Uterus (tissue), 4 donors: ENCODE results near the gene TSPAN18. TPM values are rescaled to one million over a fixed set of nuclear protein-coding genes. Genes with fewer than 3 reads are reported as not detected.

Experiments used
- DNase-seq, 2 donors: peaks; one replicate each; pipeline ENCODE4 v3.0.0-alpha.2; 2019 to 2020
- H3K27ac ChIP-seq, 2 donors: fragments of 200-600 bp; sonication (generic); 1 replicate in 1 of 2; 2 replicates in 1 of 2; pipeline ENCODE4 v1.5.1; 2016 to 2018
- H3K27me3 ChIP-seq, 2 donors: fragments of 200-600 bp; sonication (generic); one replicate each; pipeline ENCODE4 v1.5.1; 2018 to 2019; ENCODE audit warnings: control low read depth in 1 of 2
- H3K36me3 ChIP-seq, 2 donors: fragments of 200-600 bp; sonication (generic); one replicate each; pipeline ENCODE4 v1.5.1; 2019; ENCODE audit warnings: control low read depth in 1 of 2
- H3K4me1 ChIP-seq, 2 donors: fragments of 200-600 bp; sonication (generic); one replicate each; pipeline ENCODE4 v1.5.1; 2018 to 2019; ENCODE audit warnings: control low read depth in 1 of 2
- H3K4me3 ChIP-seq, 2 donors: fragments of 200-600 bp; sonication (generic); 1 replicate in 1 of 2; 2 replicates in 1 of 2; pipeline ENCODE4 v1.5.1; 2018 to 2019; ENCODE audit warnings: mild to moderate bottlenecking in 1 of 2
- H3K9me3 ChIP-seq, 2 donors: fragments of 200-600 bp; sonication (generic); one replicate each; pipeline ENCODE4 v1.5.1; 2019; ENCODE audit warnings: control low read depth in 1 of 2
- POLR2A ChIP-seq, 2 donors: fragments of 450-650 bp; IDR thresholded peaks; one replicate each; pipeline ENCODE4 v1.6.1; 2016; ENCODE audit warnings: antibody characterized with exemption in 2 of 2, mild to moderate bottlenecking in 1 of 2, moderate library complexity in 1 of 2
- intact Hi-C: fragments of 100-400 bp; cut with DNase I; formaldehyde crosslinking; loops from one replicate; pipeline ENCODE4 v1.15.1; 2023; ENCODE audit warnings: low total_unique reads
- total RNA-seq, 4 donors: library from RNA; depleted of rRNA in 3 of 4; stranded (reverse); fragments of >200 nt in 3 of 4; gene quantifications; one replicate each; pipeline versions ENCODE4 v1.1.0 to v1.2.4, GENCODE V29; 2014 to 2023
- TF ChIP-seq, protein P1 (sequence below), 4 experiments: fragments of 200-600 bp in 2 of 4; fragments of 450-650 bp in 2 of 4; sonication (generic) in 2 of 4; IDR thresholded peaks; one replicate each; pipeline ENCODE4 v1.5.1; 2016 to 2019; ENCODE audit warnings: antibody characterized with exemption in 4 of 4, mild to moderate bottlenecking in 2 of 4, moderate library complexity in 1 of 4
- donor health status: DM: yes; HTN: yes; CAD: no.

TSPAN18 gene
- total RNA-seq, 4 donors from 2014 or later = 1.2 to 117 (median 20.1) TPM

DNA sequence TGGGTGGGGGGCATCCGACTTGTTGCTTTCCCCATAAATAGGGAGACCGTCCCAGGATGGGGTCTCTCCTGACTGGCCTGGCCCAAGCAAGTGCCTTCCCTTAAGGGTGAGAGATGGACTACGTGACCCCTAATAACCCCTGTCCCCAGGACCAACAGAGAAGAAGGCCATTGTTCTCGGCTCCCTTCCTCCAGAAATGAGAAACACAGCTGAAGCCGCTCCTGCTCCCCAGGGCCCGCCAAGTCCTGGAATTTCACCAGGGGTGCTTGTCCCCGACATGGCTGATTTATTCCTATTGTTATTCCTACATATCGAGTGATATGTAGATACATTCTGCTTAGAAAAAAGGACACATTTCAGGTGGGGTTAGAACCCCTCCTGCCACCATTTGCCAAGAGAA, 123.2 kb downstream of the TSPAN18 start:
- TF ChIP-seq POLR2A (IDR thresholded peaks at IDR 0.05) = no peak
- TF ChIP-seq, protein P1, sequence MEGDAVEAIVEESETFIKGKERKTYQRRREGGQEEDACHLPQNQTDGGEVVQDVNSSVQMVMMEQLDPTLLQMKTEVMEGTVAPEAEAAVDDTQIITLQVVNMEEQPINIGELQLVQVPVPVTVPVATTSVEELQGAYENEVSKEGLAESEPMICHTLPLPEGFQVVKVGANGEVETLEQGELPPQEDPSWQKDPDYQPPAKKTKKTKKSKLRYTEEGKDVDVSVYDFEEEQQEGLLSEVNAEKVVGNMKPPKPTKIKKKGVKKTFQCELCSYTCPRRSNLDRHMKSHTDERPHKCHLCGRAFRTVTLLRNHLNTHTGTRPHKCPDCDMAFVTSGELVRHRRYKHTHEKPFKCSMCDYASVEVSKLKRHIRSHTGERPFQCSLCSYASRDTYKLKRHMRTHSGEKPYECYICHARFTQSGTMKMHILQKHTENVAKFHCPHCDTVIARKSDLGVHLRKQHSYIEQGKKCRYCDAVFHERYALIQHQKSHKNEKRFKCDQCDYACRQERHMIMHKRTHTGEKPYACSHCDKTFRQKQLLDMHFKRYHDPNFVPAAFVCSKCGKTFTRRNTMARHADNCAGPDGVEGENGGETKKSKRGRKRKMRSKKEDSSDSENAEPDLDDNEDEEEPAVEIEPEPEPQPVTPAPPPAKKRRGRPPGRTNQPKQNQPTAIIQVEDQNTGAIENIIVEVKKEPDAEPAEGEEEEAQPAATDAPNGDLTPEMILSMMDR (IDR thresholded peaks at IDR 0.05) = no peak
- H3K27ac ChIP-seq = no peak overlapping the region
- intact Hi-C loops = no loop called here
- no peaks in the 10 kb centered on the region for H3K9me3 ChIP-seq
- DNase-seq = no peak
- H3K4me1 ChIP-seq = peaks cover 0 to 6% of the 10 kb centered on the region in 2 donors
- no peaks in the 10 kb centered on the region for H3K27me3 ChIP-seq
- H3K36me3 ChIP-seq = no peaks in the 10 kb centered on the region
- no peak overlapping the region for H3K4me3 ChIP-seq

DNA sequence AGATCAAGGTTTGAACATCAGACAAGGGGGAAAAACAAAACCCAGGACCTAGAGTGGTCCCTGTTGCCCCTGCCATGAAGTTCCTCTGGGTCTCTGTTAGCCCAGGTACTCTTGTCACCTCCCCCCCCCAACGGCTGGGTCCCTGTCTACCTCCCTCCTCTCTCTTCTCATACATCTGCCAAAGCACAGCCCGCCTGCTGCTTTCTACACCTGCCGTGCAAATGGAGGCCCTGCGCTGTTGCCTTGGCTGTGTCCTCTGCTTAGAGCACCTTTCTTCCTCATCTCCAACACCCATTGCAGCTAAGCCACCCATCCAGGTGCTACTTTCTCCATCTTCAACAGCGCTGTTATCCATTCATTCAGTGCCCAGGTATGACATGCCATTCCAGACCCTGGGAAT, 124.7 kb downstream of the TSPAN18 start:
- Histone ChIP-seq H3K4me1 (peaks cover 0 to 6% of the 10 kb centered on the region in 2 donors), H3K27me3 (no peaks in the 10 kb centered on the region), H3K27ac (no peak overlapping the region), H3K4me3 (no peak overlapping the region), H3K9me3 (no peaks in the 10 kb centered on the region), H3K36me3 (no peaks in the 10 kb centered on the region)
- no peak for DNase-seq
- intact Hi-C loops = no loop called here
- TF ChIP-seq, protein P1 (IDR thresholded peaks at IDR 0.05) = no peak
- TF ChIP-seq POLR2A (IDR thresholded peaks at IDR 0.05) = no peak

DNA sequence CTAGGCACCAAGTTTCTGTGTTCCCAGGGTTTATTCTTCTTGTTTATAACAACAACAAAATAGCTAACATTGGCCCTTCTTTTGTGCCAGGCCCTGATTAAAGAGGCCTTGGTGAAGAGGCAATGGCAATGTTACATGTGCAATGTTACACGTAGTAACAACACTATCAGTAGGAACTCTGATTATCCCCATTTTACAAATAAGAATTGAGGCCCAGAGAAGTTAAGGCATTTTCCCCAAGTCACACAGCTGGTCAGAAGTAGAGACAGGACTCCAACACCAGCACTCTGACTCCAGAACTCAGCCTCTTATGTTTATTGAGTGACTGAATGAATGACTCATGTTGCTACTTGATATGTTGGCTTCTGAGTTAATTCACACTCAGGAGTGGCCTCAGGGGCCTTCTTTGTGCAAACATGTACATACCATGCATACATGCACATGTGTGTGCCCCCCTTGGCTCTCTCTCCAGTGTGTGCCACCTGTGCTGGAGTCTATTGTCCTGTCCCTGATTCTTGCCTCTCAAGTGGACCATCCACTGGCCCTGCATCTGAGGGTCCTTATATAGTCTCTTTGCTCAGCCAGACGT, 125.5 kb downstream of the TSPAN18 start:
- intact Hi-C loops = no loop called here
- no peak for TF ChIP-seq POLR2A (IDR thresholded peaks at IDR 0.05)
- TF ChIP-seq, protein P1 (IDR thresholded peaks at IDR 0.05) = no peak
- no peaks in the 10 kb centered on the region for H3K27me3 ChIP-seq
- H3K4me1 ChIP-seq = peaks cover 0 to 6% of the 10 kb centered on the region in 2 donors
- H3K36me3 ChIP-seq = no peaks in the 10 kb centered on the region
- no peaks in the 10 kb centered on the region for H3K9me3 ChIP-seq
- no peak for DNase-seq
- no peak overlapping the region for H3K4me3 ChIP-seq
- peak overlapping the region in 1 of 2 donors; percentile 2 for H3K27ac ChIP-seq

DNA sequence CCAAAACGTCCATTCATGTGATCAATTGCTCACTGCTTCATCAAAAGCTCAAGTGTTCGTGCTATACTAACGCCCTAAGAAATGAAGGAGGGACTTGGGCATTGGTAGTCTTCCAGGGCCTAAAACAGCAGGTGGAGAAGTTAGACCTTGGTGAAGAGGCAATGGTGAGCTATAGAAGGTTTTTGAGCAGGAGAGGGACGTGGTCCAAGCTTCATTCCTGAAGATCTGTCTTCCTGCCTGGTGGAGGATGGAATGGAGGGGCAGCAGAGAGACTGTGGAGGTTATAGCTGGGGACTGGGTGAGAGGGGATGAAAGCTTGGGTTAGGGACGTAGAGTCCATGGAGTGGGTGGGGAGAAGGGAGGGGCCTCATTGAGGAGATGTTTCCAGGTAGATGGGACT, 126.2 kb downstream of the TSPAN18 start:
- intact Hi-C loops = no loop called here
- H3K27ac ChIP-seq = peak overlapping the region in 1 of 2 donors; percentile 51
- no peak for DNase-seq
- H3K4me3 ChIP-seq = no peak overlapping the region
- TF ChIP-seq POLR2A (IDR thresholded peaks at IDR 0.05) = no peak
- TF ChIP-seq, protein P1 (IDR thresholded peaks at IDR 0.05) = no peak
- H3K36me3 ChIP-seq = no peaks in the 10 kb centered on the region
- H3K27me3 ChIP-seq = no peaks in the 10 kb centered on the region
- no peaks in the 10 kb centered on the region for H3K9me3 ChIP-seq
- H3K4me1 ChIP-seq = peaks cover 0 to 6% of the 10 kb centered on the region in 2 donors

DNA sequence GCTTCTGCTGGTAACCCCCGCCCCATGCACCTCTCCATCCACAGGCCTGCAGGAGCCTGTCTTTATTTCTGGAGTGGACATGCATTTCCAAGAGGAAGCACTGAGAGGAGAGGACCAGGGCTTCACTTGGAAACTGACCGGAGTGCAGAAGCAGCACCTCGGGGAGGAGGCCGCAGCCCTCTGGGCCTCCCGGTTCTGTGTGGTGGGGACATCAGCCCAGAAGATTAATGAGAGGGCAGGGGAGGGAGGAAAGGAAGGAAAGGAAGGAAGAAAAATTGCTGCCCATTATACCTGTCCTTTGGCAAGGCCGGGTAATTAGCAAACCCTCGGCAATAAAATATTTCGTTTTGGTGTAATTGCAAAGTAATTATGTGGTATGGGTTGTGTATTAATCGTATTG, 126.9 kb downstream of the TSPAN18 start:
- peak overlapping the region; percentile 51 to 57 for H3K27ac ChIP-seq
- TF ChIP-seq, protein P1 (IDR thresholded peaks at IDR 0.05) = no peak
- no peak for TF ChIP-seq POLR2A (IDR thresholded peaks at IDR 0.05)
- no peaks in the 10 kb centered on the region for H3K27me3 ChIP-seq
- intact Hi-C loops = no loop called here
- no peak overlapping the region for H3K4me3 ChIP-seq
- peaks cover 0 to 6% of the 10 kb centered on the region in 2 donors for H3K4me1 ChIP-seq
- no peak for DNase-seq
- no peaks in the 10 kb centered on the region for H3K36me3 ChIP-seq
- H3K9me3 ChIP-seq = no peaks in the 10 kb centered on the region
